HEK293 (cell line): ENCODE data around the gene RASL12.

ENCODE experiments used
- GLIS2 ChIP-seq: fragments of 450-650 bp; formaldehyde crosslinking; IDR thresholded peaks from 2 replicates; pipeline ENCODE4 v1.5.1; 2016; ENCODE audit warnings: missing biosample characterization, missing genetic modification characterization
- HOXA7 ChIP-seq: sonication (generic); formaldehyde crosslinking; IDR thresholded peaks from 2 replicates; pipeline ENCODE4 v1.8.1; 2022; ENCODE audit warnings: missing genetic modification reagents, borderline replicate concordance
- KLF1 ChIP-seq: fragments of 450-650 bp; formaldehyde crosslinking; IDR thresholded peaks from 2 replicates; pipeline ENCODE4 v1.5.1; 2016; ENCODE audit warnings: missing biosample characterization, missing genetic modification characterization
- KLF10 ChIP-seq: fragments of 450-650 bp; IDR thresholded peaks from 2 replicates; pipeline ENCODE4 v1.5.1; 2018; ENCODE audit warnings: missing biosample characterization, mild to moderate bottlenecking, missing genetic modification characterization
- ZBTB49 ChIP-seq: fragments of 450-650 bp; formaldehyde crosslinking; IDR thresholded peaks from 2 replicates; pipeline ENCODE4 v1.5.1; 2016; ENCODE audit warnings: missing biosample characterization, missing genetic modification characterization, low read depth
- ZNF169 ChIP-seq: fragments of 450-650 bp; formaldehyde crosslinking; IDR thresholded peaks from 2 replicates; pipeline ENCODE4 v1.5.1; 2016; ENCODE audit warnings: missing biosample characterization, missing genetic modification characterization
- ZNF76 ChIP-seq: fragments of 450-650 bp; formaldehyde crosslinking; IDR thresholded peaks from 2 replicates; pipeline ENCODE4; 2016; ENCODE audit warnings: low read depth, missing biosample characterization, missing genetic modification characterization, borderline replicate concordance
- TF ChIP-seq, protein P1 (sequence below): fragments of 450-650 bp; formaldehyde crosslinking; IDR thresholded peaks from 2 replicates; pipeline ENCODE4 v1.5.1; 2017; ENCODE audit warnings: missing biosample characterization, missing genetic modification characterization
- TF ChIP-seq, protein P2 (sequence below): fragments of 450-650 bp; formaldehyde crosslinking; IDR thresholded peaks from 2 replicates; pipeline ENCODE4 v1.5.1; 2016; ENCODE audit warnings: missing biosample characterization, missing genetic modification characterization

DNA sequence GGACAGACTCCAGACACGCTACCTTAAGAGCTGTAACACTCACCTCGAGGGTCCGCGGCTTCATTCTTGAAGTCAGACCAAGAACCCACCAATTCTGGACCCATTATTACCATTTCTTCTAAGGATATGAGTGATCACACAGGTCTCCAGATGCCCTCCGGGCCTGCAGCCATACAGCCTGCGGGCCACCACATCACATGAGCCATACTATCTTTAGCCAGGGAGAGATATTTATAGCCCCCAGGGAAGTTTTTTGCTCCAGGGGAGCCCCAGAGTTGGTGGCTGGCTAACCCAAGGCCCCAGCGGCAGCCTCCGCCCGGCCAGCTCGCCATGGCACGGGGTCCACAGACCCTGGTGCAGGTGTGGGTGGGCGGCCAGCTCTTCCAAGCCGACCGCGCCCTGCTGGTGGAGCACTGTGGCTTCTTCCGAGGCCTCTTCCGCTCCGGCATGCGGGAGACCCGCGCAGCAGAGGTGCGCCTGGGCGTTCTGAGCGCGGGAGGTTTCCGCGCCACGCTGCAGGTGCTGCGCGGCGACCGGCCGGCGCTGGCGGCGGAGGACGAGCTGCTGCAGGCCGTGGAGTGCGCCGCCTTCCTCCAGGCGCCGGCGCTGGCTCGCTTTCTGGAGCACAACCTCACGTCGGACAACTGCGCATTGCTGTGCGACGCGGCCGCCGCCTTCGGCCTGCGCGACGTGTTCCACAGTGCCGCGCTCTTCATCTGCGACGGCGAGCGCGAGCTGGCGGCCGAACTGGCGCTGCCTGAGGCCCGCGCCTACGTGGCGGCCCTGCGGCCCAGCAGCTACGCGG, 8.9 kb upstream of the RASL12 start, which contains the start of gene KBTBD13:
- TF ChIP-seq, protein P1, sequence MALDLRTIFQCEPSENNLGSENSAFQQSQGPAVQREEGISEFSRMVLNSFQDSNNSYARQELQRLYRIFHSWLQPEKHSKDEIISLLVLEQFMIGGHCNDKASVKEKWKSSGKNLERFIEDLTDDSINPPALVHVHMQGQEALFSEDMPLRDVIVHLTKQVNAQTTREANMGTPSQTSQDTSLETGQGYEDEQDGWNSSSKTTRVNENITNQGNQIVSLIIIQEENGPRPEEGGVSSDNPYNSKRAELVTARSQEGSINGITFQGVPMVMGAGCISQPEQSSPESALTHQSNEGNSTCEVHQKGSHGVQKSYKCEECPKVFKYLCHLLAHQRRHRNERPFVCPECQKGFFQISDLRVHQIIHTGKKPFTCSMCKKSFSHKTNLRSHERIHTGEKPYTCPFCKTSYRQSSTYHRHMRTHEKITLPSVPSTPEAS (tag by site-specific recombination), result no peak
- TF ChIP-seq, protein P2, sequence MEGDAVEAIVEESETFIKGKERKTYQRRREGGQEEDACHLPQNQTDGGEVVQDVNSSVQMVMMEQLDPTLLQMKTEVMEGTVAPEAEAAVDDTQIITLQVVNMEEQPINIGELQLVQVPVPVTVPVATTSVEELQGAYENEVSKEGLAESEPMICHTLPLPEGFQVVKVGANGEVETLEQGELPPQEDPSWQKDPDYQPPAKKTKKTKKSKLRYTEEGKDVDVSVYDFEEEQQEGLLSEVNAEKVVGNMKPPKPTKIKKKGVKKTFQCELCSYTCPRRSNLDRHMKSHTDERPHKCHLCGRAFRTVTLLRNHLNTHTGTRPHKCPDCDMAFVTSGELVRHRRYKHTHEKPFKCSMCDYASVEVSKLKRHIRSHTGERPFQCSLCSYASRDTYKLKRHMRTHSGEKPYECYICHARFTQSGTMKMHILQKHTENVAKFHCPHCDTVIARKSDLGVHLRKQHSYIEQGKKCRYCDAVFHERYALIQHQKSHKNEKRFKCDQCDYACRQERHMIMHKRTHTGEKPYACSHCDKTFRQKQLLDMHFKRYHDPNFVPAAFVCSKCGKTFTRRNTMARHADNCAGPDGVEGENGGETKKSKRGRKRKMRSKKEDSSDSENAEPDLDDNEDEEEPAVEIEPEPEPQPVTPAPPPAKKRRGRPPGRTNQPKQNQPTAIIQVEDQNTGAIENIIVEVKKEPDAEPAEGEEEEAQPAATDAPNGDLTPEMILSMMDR, result no peak
- TF ChIP-seq ZNF169 (tag by site-specific recombination) (no peak), GLIS2 (tag by site-specific recombination) (no peak), ZBTB49 (tag by site-specific recombination) (no peak), HOXA7 (CRISPR knock-in tag) (no peak), ZNF76 (tag by site-specific recombination) (no peak), KLF10 (no peak), KLF1 (tag by site-specific recombination) (no peak)
